OCI-LY3 (cell line): ENCODE measurements around the gene ARHGAP9.

Experiments used
- H2AFZ ChIP-seq: fragments of 200-600, 300-600 bp; shearing (Covaris generic); 2 replicates; pipeline ENCODE4 v1.6.0; 2014; ENCODE audit warnings: antibody characterized with exemption, low read depth, low read length
- H3K27ac ChIP-seq: fragments of 200-600, 300-600 bp; sonication (generic); 2 replicates; pipeline ENCODE4 v1.5.1; 2014; ENCODE audit warnings: mild to moderate bottlenecking, low read length, moderate library complexity, mixed read lengths
- H3K27me3 ChIP-seq: fragments of 200-600, 300-600 bp; sonication (generic); 2 replicates; pipeline ENCODE4 v1.6.1; 2014; ENCODE audit warnings: low read depth, low read length, mixed read lengths
- H3K36me3 ChIP-seq: fragments of 200-600, 300-600 bp; sonication (generic); replicated peaks from 2 replicates; pipeline ENCODE3; 2014; ENCODE audit warnings: low read depth, low read length, mixed read lengths
- H3K4me1 ChIP-seq: fragments of 300-600, 200-600 bp; sonication (generic); 2 replicates; pipeline ENCODE4 v1.6.1; 2014; ENCODE audit warnings: low read length, mixed read lengths
- H3K4me2 ChIP-seq: fragments of 200-600, 300-600 bp; sonication (generic); 2 replicates; pipeline ENCODE4 v1.6.1; 2014; ENCODE audit warnings: low read length, mixed read lengths
- H3K4me3 ChIP-seq: fragments of 300-600, 200-600 bp; sonication (generic); 2 replicates; pipeline ENCODE4 v1.5.1; 2014; ENCODE audit warnings: antibody characterized with exemption, mild to moderate bottlenecking, low read length, moderate library complexity
- H3K79me2 ChIP-seq: fragments of 300-600, 200-600 bp; shearing (Covaris generic); 2 replicates; pipeline ENCODE4 v1.6.1; 2014; ENCODE audit warnings: mild to moderate bottlenecking, low read length, mixed read lengths
- H3K9ac ChIP-seq: fragments of 300-600, 200-600 bp; shearing (Covaris generic); 2 replicates; pipeline ENCODE4 v1.6.0; 2014; ENCODE audit warnings: mild to moderate bottlenecking, low read length, moderate library complexity
- H3K9me3 ChIP-seq: fragments of 200-600, 300-600 bp; shearing (Covaris generic); 2 replicates; pipeline ENCODE4 v1.6.1; 2014; ENCODE audit warnings: low read length, mixed read lengths; ENCODE audit not compliant: insufficient read depth
- H4K20me1 ChIP-seq: fragments of 200-600, 300-600 bp; sonication (generic); 2 replicates; pipeline ENCODE4 v1.6.1; 2016; ENCODE audit warnings: low read length, mixed read lengths; ENCODE audit not compliant: insufficient read depth
- EZH2phosphoT487 ChIP-seq: fragments of 200-600 bp; shearing (Covaris generic); IDR thresholded peaks from 2 replicates; pipeline ENCODE4 v1.6.1; 2018; ENCODE audit warnings: antibody characterized with exemption, mixed run types, low read depth
- TF ChIP-seq, protein P1 (sequence below): fragments of 200-600, 300-600 bp; sonication (generic); IDR thresholded peaks from 2 replicates; pipeline ENCODE4 v1.5.1; 2014; ENCODE audit warnings: antibody characterized with exemption, low read length, low read depth

ARHGAP9 gene

DNA sequence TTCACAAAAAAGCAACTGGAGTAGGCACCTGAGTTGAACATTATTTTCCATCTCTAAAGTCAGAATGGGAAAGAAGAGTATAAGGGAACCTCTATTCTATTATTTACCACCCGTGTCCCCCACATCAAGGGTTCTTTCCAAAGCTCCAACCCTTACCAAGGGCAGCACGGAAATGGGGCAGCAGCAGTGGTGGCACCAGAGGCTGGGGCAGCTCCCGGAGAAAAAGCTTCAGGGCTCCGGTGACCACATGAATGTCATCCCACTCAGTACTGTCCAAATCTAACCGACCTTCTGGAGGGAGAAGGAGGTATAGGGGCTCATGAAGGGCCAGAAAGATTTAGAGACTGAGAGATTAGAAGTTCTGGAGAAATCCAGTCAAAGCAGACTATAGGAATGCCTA is 5.8 kb downstream of the ARHGAP9 start:
- TF ChIP-seq, protein P1, sequence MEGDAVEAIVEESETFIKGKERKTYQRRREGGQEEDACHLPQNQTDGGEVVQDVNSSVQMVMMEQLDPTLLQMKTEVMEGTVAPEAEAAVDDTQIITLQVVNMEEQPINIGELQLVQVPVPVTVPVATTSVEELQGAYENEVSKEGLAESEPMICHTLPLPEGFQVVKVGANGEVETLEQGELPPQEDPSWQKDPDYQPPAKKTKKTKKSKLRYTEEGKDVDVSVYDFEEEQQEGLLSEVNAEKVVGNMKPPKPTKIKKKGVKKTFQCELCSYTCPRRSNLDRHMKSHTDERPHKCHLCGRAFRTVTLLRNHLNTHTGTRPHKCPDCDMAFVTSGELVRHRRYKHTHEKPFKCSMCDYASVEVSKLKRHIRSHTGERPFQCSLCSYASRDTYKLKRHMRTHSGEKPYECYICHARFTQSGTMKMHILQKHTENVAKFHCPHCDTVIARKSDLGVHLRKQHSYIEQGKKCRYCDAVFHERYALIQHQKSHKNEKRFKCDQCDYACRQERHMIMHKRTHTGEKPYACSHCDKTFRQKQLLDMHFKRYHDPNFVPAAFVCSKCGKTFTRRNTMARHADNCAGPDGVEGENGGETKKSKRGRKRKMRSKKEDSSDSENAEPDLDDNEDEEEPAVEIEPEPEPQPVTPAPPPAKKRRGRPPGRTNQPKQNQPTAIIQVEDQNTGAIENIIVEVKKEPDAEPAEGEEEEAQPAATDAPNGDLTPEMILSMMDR: no peak
- TF ChIP-seq EZH2phosphoT487: no peak
- H3K27me3 ChIP-seq: no peaks in the 10 kb centered on the region
- H3K4me2 ChIP-seq: no peak overlapping the region

DNA sequence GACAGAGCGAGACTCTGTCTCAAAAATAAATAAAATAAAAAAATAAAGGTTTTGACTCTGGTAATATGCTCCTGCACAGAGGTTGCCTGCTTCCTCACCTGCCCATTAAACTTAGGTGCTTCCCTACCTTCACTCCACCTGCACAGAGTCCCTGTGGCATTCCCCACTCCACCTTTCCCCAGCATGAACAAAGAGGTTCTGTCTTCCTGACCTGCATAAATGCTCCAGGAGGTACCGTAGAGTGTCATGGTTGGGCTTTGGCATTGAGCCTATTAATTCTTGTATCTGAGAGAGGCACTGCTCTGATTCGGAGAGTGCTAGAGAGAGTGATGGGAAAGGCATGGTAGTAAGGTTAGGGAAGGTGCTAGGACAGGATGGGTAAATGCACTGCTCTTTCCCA is 6.3 kb downstream of the ARHGAP9 start:
- TF ChIP-seq EZH2phosphoT487: no peak
- TF ChIP-seq, protein P1: no peak
- Histone ChIP-seq H4K20me1 (no peaks in the 10 kb centered on the region), H3K9ac (no peak overlapping the region), H3K4me2 (no peak overlapping the region), H3K4me3 (no peak overlapping the region), H3K27me3 (no peaks in the 10 kb centered on the region), H3K79me2 (no peaks in the 10 kb centered on the region), H3K4me1 (peaks cover 20% of the 10 kb centered on the region), H2AFZ (no peak overlapping the region), H3K27ac (no peak overlapping the region), H3K36me3 (no peaks in the 10 kb centered on the region), H3K9me3 (no peaks in the 10 kb centered on the region)

More for the DNA sequence above, 5.8 kb downstream of the ARHGAP9 start:
- no peaks in the 10 kb centered on the region for H3K79me2 ChIP-seq
- H3K27ac ChIP-seq: no peak overlapping the region
- H3K4me1 ChIP-seq: peaks cover 23% of the 10 kb centered on the region
- no peaks in the 10 kb centered on the region for H3K9me3 ChIP-seq
- no peaks in the 10 kb centered on the region for H4K20me1 ChIP-seq
- no peak overlapping the region for H2AFZ ChIP-seq
- no peak overlapping the region for H3K9ac ChIP-seq
- H3K36me3 ChIP-seq: no peaks in the 10 kb centered on the region
- no peak overlapping the region for H3K4me3 ChIP-seq

DNA sequence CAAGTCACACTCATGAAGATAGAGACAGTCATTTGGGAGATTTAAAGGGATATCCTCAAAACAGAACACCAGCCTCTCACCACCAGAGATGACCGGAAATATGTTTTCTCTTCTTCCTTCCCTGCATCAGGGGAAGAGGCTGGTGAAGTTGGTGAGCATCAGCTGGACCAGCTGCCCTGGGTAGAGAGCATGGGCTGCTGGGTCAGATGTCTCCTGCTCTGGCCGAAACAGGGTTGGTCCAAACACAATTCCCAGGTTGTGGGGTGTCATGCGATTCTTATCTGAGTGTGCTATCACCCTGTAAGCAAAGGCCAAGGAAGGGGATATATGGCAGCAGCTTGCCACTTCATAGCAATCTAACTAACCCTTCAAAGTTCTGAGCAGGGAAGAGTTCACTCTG is 7.3 kb downstream of the ARHGAP9 start:
- no peaks in the 10 kb centered on the region for H3K27me3 ChIP-seq
- H3K4me1 ChIP-seq: peaks cover 10% of the 10 kb centered on the region
- no peak overlapping the region for H3K27ac ChIP-seq
- H3K4me2 ChIP-seq: no peak overlapping the region
- TF ChIP-seq, protein P1: no peak
- no peak for TF ChIP-seq EZH2phosphoT487
- no peaks in the 10 kb centered on the region for H3K36me3 ChIP-seq
- no peak overlapping the region for H2AFZ ChIP-seq
- H3K4me3 ChIP-seq: no peak overlapping the region
- H4K20me1 ChIP-seq: no peaks in the 10 kb centered on the region
- H3K79me2 ChIP-seq: no peaks in the 10 kb centered on the region
- H3K9me3 ChIP-seq: no peaks in the 10 kb centered on the region
- H3K9ac ChIP-seq: no peak overlapping the region

DNA sequence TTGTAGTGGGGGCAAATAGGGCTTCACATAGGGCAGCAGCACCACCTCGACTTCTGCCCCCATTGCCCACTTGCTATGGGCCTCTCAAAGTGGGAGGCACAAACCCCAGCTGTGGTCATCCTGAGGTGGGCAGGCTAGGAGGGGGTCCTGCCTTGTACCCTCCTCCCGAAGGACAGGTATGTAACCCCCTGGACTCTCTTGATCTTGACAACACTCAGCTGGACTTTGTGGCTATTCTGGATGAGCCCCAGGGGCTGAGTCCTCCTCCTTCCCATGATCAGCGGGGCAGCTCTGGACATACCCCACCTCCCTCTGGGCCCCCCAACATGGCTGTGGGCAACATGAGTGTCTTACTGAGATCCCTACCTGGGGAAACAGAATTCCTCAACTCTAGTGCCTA is 8.0 kb downstream of the ARHGAP9 start:
- no peak overlapping the region for H3K4me2 ChIP-seq
- H3K27me3 ChIP-seq: 0 out of 2 replicates have a peak, but pooled peaks cover 3% of the 10 kb centered on the region
- no peaks in the 10 kb centered on the region for H3K36me3 ChIP-seq
- no peak overlapping the region for H3K27ac ChIP-seq
- H3K79me2 ChIP-seq: no peaks in the 10 kb centered on the region
- no peak overlapping the region for H2AFZ ChIP-seq
- peaks cover 3% of the 10 kb centered on the region; the same call in 1 of the 2 replicates for H3K4me1 ChIP-seq
- no peaks in the 10 kb centered on the region for H4K20me1 ChIP-seq
- H3K9ac ChIP-seq: no peak overlapping the region
- H3K9me3 ChIP-seq: no peaks in the 10 kb centered on the region
- H3K4me3 ChIP-seq: no peak overlapping the region
- TF ChIP-seq, protein P1: no peak
- TF ChIP-seq EZH2phosphoT487: no peak
